Measurements from ENCODE around the gene DECR2. TPM values are rescaled to one million over a fixed set of nuclear protein-coding genes. Genes with fewer than 3 reads are reported as not detected.
A peak's percentile ranks its signal among the peaks of the same experiment; 100 is the strongest.
"Not testable (repeated sequence)": the region's sequence is repeated elsewhere in the genome, so short reads cannot be mapped to it uniquely, and the experiment has no call there.

Gene DECR2
- polyA plus RNA-seq, 3 donors, result 5.7 to 12.8 (median 8.7) TPM

DNA sequence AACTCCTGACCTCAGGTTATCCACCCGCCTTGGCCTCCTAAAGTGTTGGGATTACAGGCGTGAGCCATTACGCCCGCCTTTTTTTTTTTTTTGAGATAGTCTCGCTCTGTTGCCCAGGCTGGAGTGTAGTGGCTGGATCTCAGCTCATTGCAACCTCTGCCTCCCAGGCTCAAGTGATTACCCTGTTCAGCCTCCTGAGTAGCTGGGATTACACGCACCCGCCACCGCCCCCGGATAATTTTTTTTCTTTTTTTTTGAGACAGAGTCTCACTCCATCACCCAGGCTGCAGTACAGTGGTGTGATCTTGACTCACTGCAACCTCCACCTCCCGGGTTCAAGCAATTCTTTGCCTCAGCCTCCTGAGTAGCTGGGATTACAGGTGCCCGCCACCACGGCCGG, 20.5 kb downstream of the DECR2 start:
- H3K4me3 ChIP-seq (replicated peaks in 1 of 3; ENCODE audit: low read depth in 2 of 3, low read length in 3 of 3); H3K27ac ChIP-seq (ENCODE audit: low read depth in 1 of 2, low read length in 2 of 2); H3K27ac Mint-ChIP-seq; H3K4me3 Mint-ChIP-seq; H3K4me2 ChIP-seq (replicated peaks; ENCODE audit: extremely low read depth, low read length, poor library complexity, severe bottlenecking); H3K9me3 ChIP-seq (replicated peaks in 1 of 2; ENCODE audit: control insufficient read depth in 1 of 2, insufficient read depth in 1 of 2, low read length in 2 of 2); intact Hi-C loops (cut with micrococcal nuclease); DNase-seq; H3K79me2 ChIP-seq (ENCODE audit: insufficient read depth, low read length); H3K9ac ChIP-seq (ENCODE audit: insufficient read depth, low read length, poor library complexity, severe bottlenecking); H4K20me1 ChIP-seq (ENCODE audit: insufficient read depth, low read length); H2AFZ ChIP-seq (ENCODE audit: insufficient read depth, low read depth, low read length, poor library complexity, severe bottlenecking); H3K36me3 ChIP-seq (replicated peaks in 1 of 2; ENCODE audit: control insufficient read depth in 1 of 2, insufficient read depth in 2 of 2, low read length in 2 of 2); H3K36me3 Mint-ChIP-seq; H3K9me3 Mint-ChIP-seq: not testable (repeated sequence)
- Mint-ChIP-seq H3K27me3 (ENCODE audit: low read depth in 3 of 3) (peaks cover 23 to 37% (median 36%) of the 10 kb centered on the region in 3 donors), H3K4me1 (peaks cover 22% of the 10 kb centered on the region)
- H3K27me3 ChIP-seq (ENCODE audit: control insufficient read depth in 2 of 2, insufficient read depth in 2 of 2, low read length in 2 of 2), result peaks cover 0 to 20% of the 10 kb centered on the region in 2 donors
- H3K4me1 ChIP-seq (ENCODE audit: control insufficient read depth in 1 of 2, insufficient read depth in 2 of 2, low read length in 2 of 2), result peaks cover 23 to 27% of the 10 kb centered on the region in 2 donors
- WGBS (ENCODE audit: insufficient coverage), result no CpG with 5 or more reads among the region's 13 CpGs

DNA sequence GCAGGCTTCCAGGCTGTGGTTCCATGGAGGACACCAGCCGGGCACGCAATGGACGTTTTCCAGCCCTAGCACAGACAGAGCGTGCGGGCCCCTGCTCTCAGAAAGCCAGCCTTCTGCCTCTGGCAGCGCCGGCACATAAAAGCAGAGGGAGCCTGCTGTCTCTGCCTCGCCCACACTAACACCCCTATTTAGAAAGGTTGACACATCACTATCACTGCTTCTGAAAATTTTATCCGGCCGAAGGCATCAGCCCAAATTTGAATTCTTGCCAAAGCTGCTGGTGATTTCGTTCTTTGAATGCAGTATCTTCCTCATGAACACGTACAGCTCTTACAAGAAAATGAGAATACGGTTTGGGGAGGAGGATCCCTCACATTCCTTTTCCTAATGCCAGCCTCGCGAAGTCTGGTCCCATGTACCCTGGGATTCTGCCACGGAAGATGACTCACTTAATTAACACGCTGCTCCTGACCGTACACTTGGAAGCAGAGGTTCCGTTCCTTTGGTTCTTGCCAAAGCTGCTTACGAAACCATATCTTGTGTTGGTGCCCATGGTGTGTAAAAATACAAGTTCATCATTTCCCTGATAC, 22.4 kb downstream of the DECR2 start:
- TF ChIP-seq, protein P1, sequence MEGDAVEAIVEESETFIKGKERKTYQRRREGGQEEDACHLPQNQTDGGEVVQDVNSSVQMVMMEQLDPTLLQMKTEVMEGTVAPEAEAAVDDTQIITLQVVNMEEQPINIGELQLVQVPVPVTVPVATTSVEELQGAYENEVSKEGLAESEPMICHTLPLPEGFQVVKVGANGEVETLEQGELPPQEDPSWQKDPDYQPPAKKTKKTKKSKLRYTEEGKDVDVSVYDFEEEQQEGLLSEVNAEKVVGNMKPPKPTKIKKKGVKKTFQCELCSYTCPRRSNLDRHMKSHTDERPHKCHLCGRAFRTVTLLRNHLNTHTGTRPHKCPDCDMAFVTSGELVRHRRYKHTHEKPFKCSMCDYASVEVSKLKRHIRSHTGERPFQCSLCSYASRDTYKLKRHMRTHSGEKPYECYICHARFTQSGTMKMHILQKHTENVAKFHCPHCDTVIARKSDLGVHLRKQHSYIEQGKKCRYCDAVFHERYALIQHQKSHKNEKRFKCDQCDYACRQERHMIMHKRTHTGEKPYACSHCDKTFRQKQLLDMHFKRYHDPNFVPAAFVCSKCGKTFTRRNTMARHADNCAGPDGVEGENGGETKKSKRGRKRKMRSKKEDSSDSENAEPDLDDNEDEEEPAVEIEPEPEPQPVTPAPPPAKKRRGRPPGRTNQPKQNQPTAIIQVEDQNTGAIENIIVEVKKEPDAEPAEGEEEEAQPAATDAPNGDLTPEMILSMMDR (IDR thresholded peaks at IDR 0.05), result no peak
- Mint-ChIP-seq H3K9me3 (peaks cover 0 to 9% (median 0%) of the 10 kb centered on the region in 7 donors), H3K4me3 (peak overlapping the region; percentile 85 to 95), H3K4me1 (peaks cover 26% of the 10 kb centered on the region), H3K27me3 (ENCODE audit: low read depth in 3 of 3) (peaks cover 31 to 43% (median 43%) of the 10 kb centered on the region in 3 donors), H3K27ac (peak overlapping the region in 3 of 7 donors; percentile 5 to 68 (median 19)), H3K36me3 (peaks cover 7% of the 10 kb centered on the region in 2 donors)
- WGBS (ENCODE audit: insufficient coverage), result 57% methylated on average over 12 of the region's 20 CpGs
- H3K36me3 ChIP-seq (replicated peaks in 1 of 2; ENCODE audit: control insufficient read depth in 1 of 2, insufficient read depth in 2 of 2, low read length in 2 of 2), result no peaks in the 10 kb centered on the region
- H3K4me1 ChIP-seq (ENCODE audit: control insufficient read depth in 1 of 2, insufficient read depth in 2 of 2, low read length in 2 of 2), result peaks cover 24 to 31% of the 10 kb centered on the region in 2 donors
- DNase-seq, result peak in 2 of 3 donors; percentile 57 to 60
- peak overlapping the region; percentile 74 for H3K4me2 ChIP-seq (replicated peaks; ENCODE audit: extremely low read depth, low read length, poor library complexity, severe bottlenecking)
- intact Hi-C loops (cut with micrococcal nuclease), result no loop called here
- H3K79me2 ChIP-seq (ENCODE audit: insufficient read depth, low read length), result peaks cover 4% of the 10 kb centered on the region
- peaks cover 0 to 24% of the 10 kb centered on the region in 2 donors for H3K27me3 ChIP-seq (ENCODE audit: control insufficient read depth in 2 of 2, insufficient read depth in 2 of 2, low read length in 2 of 2)
- no peak overlapping the region for H3K27ac ChIP-seq (ENCODE audit: low read depth in 1 of 2, low read length in 2 of 2)
- no peaks in the 10 kb centered on the region for H3K9me3 ChIP-seq (replicated peaks in 1 of 2; ENCODE audit: control insufficient read depth in 1 of 2, insufficient read depth in 1 of 2, low read length in 2 of 2)
- H3K4me3 ChIP-seq (replicated peaks in 1 of 3; ENCODE audit: low read depth in 2 of 3, low read length in 3 of 3), result peak overlapping the region in 1 of 3 experiments; percentile 78
- H4K20me1 ChIP-seq (ENCODE audit: insufficient read depth, low read length), result peaks cover 12% of the 10 kb centered on the region
- H3K9ac ChIP-seq (ENCODE audit: insufficient read depth, low read length, poor library complexity, severe bottlenecking), result no peak overlapping the region
- peak overlapping the region; percentile 94 for H2AFZ ChIP-seq (ENCODE audit: insufficient read depth, low read depth, low read length, poor library complexity, severe bottlenecking)
